ENCODE data around the gene SMAD6. TPM values are rescaled to one million over a fixed set of nuclear protein-coding genes. Genes with fewer than 3 reads are reported as not detected.

Gene SMAD6
- total and polyA plus RNA-seq, 9 of the 15 experiments (the other 6 are each of a cell fraction or from before 2014, with no cell fraction given): 0.10 to 15.5 (median 3.7) TPM

DNA sequence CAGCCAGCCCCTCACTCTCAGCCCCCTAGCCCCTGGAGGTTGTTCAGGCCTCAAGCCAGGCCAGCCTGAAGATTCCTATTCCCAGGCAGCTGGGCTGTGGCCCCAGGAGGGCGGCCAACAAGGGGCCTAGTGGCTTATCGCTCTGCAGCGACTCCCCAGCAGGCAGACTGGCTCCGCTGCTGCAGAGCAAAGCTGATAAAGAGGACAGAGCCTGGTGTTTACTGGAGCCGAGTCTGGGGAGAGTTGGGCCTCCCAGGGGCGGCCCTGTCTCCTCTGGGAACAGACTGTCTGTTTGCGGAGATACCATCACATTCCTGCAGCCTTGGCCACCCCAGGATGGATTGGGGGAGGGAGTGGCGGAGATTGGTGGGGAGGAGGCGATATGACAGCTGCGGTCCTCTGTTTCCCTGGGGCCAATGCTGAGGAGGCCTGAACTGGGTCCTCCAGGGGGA is 22.4 kb upstream of the SMAD6 start (continued):
- TF ChIP-seq, protein P1, sequence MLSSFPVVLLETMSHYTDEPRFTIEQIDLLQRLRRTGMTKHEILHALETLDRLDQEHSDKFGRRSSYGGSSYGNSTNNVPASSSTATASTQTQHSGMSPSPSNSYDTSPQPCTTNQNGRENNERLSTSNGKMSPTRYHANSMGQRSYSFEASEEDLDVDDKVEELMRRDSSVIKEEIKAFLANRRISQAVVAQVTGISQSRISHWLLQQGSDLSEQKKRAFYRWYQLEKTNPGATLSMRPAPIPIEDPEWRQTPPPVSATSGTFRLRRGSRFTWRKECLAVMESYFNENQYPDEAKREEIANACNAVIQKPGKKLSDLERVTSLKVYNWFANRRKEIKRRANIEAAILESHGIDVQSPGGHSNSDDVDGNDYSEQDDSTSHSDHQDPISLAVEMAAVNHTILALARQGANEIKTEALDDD (IDR thresholded peaks at IDR 0.05): no peak
- TF ChIP-seq FOXP4 (CRISPR knock-in tag; IDR thresholded peaks at IDR 0.05; ENCODE audit: borderline replicate concordance) (peak; percentile 44; the same call in 1 of the 2 replicates), NCOA4 (IDR thresholded peaks at IDR 0.05; ENCODE audit: partially characterized antibody) (no peak), YY1 (IDR thresholded peaks at IDR 0.05; ENCODE audit: borderline replicate concordance in 1 of 3, control insufficient read depth in 1 of 3, extremely low read depth in 1 of 3, insufficient read depth in 3 of 3, insufficient read length in 1 of 3, insufficient replicate concordance in 2 of 3, low read depth in 1 of 3, low read length in 2 of 3) (peak in 2 of 3 experiments; percentile 9 to 27), ZNF644 (tag; IDR thresholded peaks at IDR 0.05; ENCODE audit: low read depth) (peak; percentile 69), KLF6 (CRISPR knock-in tag; IDR thresholded peaks at IDR 0.05; ENCODE audit: borderline replicate concordance) (peak; percentile 50; the same call in 1 of the 2 replicates), ZNF121 (CRISPR knock-in tag; conservative IDR thresholded peaks at IDR 0.05) (no peak), SUPT5H (IDR thresholded peaks at IDR 0.05) (no peak), MAFK (IDR thresholded peaks at IDR 0.05; ENCODE audit: low read length) (peak; percentile 24; the same call in 1 of the 2 replicates), ZNF274 (IDR thresholded peaks at IDR 0.05; ENCODE audit: borderline replicate concordance, low read depth, low read length) (no peak; the same call in 1 of the 2 replicates), LCOR (CRISPR knock-in tag; IDR thresholded peaks at IDR 0.05) (peak; percentile 59; the same call in 1 of the 2 replicates), ZNF232 (CRISPR knock-in tag; IDR thresholded peaks at IDR 0.05) (no peak), OTX1 (CRISPR knock-in tag; IDR thresholded peaks at IDR 0.05) (no peak), FOXP1 (CRISPR knock-in tag; IDR thresholded peaks at IDR 0.05) (peak; percentile 93; the same call in 1 of the 2 replicates), NCOA1 (IDR thresholded peaks at IDR 0.05; ENCODE audit: low read depth) (peak; percentile 91), ZFP30 (CRISPR knock-in tag; IDR thresholded peaks at IDR 0.05; ENCODE audit: borderline replicate concordance) (no peak), SMAD4 (CRISPR knock-in tag; conservative IDR thresholded peaks at IDR 0.05) (peak; percentile 100), ZNF561 (CRISPR knock-in tag; conservative IDR thresholded peaks at IDR 0.05) (no peak), ZNF212 (CRISPR knock-in tag; IDR thresholded peaks at IDR 0.05) (no peak), L3MBTL2 (IDR thresholded peaks at IDR 0.05) (peak; percentile 69), MTA1 (IDR thresholded peaks at IDR 0.05; ENCODE audit: borderline replicate concordance) (peak; percentile 84), PHB (CRISPR knock-in tag; IDR thresholded peaks at IDR 0.05) (no peak), NR1H2 (CRISPR knock-in tag; IDR thresholded peaks at IDR 0.05) (no peak), ZNF551 (CRISPR knock-in tag; IDR thresholded peaks at IDR 0.05) (no peak), ELK1 (CRISPR knock-in tag; IDR thresholded peaks at IDR 0.05) (no peak), XRCC5 (IDR thresholded peaks at IDR 0.05; ENCODE audit: low read depth, low read length) (peak; percentile 28; the same call in 1 of the 2 replicates), CHCHD3 (CRISPR knock-in tag; IDR thresholded peaks at IDR 0.05) (no peak)

Data from K562 (cell line).